Upper lobe of left lung (tissue), 6 donors: Measurements from ENCODE around the gene CEP104. TPM values are rescaled to one million over a fixed set of nuclear protein-coding genes. Genes with fewer than 3 reads are reported as not detected.
A peak's percentile ranks its signal among the peaks of the same experiment; 100 is the strongest.

Source experiments
- ATAC-seq, 2 donors: fragments of 200-7000 bp; cut with Tn5 transposase; one replicate each; pipeline ENCODE4 v1.9.1; 2022; ENCODE audit warnings: mild to moderate bottlenecking in 2 of 2, moderate library complexity in 2 of 2; ENCODE audit not compliant: low FRiP score in 2 of 2
- DNase-seq, 2 donors: peaks; one replicate each; pipeline ENCODE4 v3.0.0-alpha.2; 2019 to 2020
- H3K27ac ChIP-seq, 4 donors: fragments of 200-600 bp; sonication (generic); one replicate each; pipeline ENCODE4 v1.5.1; 2016 to 2019
- H3K27me3 ChIP-seq, 4 donors: fragments of 200-600 bp; sonication (generic); one replicate each; pipeline ENCODE4 v1.5.1; 2017 to 2019
- H3K36me3 ChIP-seq, 4 donors: fragments of 200-600 bp; sonication (generic); one replicate each; pipeline ENCODE4 v1.5.1; 2016 to 2019
- H3K4me1 ChIP-seq, 4 donors: fragments of 200-600 bp; sonication (generic); one replicate each; pipeline ENCODE4 v1.5.1; 2018 to 2019
- H3K4me3 ChIP-seq, 4 donors: fragments of 200-600 bp; sonication (generic); one replicate each; pipeline ENCODE4 v1.5.1; 2017 to 2019; ENCODE audit warnings: mild to moderate bottlenecking in 2 of 4, moderate library complexity in 1 of 4
- H3K9me3 ChIP-seq, 4 donors: fragments of 200-600 bp; sonication (generic); one replicate each; pipeline ENCODE4 v1.5.1; 2018 to 2019
- CTCF ChIP-seq, 6 experiments: fragments of 450-650 bp in 4 of 6; fragments of 200-600 bp in 2 of 6; sonication (generic) in 2 of 6; IDR thresholded peaks; one replicate each; pipeline ENCODE4 v1.5.1; 2016 to 2019; ENCODE audit warnings: antibody characterized with exemption in 6 of 6
- EP300 ChIP-seq, 4 donors: sonication (generic); formaldehyde crosslinking; IDR thresholded peaks; one replicate each; pipeline ENCODE4 v1.5.1; 2017; ENCODE audit warnings: antibody characterized with exemption in 4 of 4, control low read depth in 2 of 4
- POLR2A ChIP-seq, 4 donors: fragments of 450-650 bp; IDR thresholded peaks; one replicate each; pipeline ENCODE4 v1.5.1; 2016 to 2017; ENCODE audit warnings: antibody characterized with exemption in 4 of 4, mild to moderate bottlenecking in 2 of 4
- POLR2AphosphoS5 ChIP-seq, 2 donors: sonication (generic); formaldehyde crosslinking; IDR thresholded peaks; one replicate each; pipeline ENCODE4 v1.5.1; 2017; ENCODE audit warnings: antibody characterized with exemption in 2 of 2
- WGBS, 2 donors: methylation state at CpG; one replicate each; pipeline ENCODE4 v1.1.5; 2017 to 2018; 5-methylcytosine and 5-hydroxymethylcytosine counted together
- total RNA-seq, 6 donors: library from RNA; depleted of rRNA in 4 of 6; stranded (reverse); fragments of >200 nt in 4 of 6; gene quantifications; one replicate each; pipeline versions ENCODE4 v1.1.0 to v1.2.1, GENCODE V29; 2016 to 2021
- donor health status: DM: no; HTN: no; CAD: no; lungs with moderate emphysema.
- donor health status: DM: no; HTN: yes; CAD: no; lungs with severe emphysema.

The CEP104 gene
- total RNA-seq, 6 donors from 2014 or later, result 37.7 to 118 (median 53.6) TPM

GRCh38 chr1:3836421-3836820 is 20.6 kb downstream of the CEP104 start:
- Histone ChIP-seq H3K9me3 (peaks cover 5 to 15% (median 13%) of the 10 kb centered on the region in 4 donors), H3K4me3 (no peak overlapping the region), H3K27me3 (no peaks in the 10 kb centered on the region), H3K36me3 (peaks cover 18 to 87% (median 61%) of the 10 kb centered on the region in 4 donors), H3K27ac (no peak overlapping the region), H3K4me1 (no peaks in the 10 kb centered on the region)
- no peak for TF ChIP-seq EP300 (IDR thresholded peaks at IDR 0.05)
- no peak for TF ChIP-seq POLR2AphosphoS5 (IDR thresholded peaks at IDR 0.05)
- no peak for TF ChIP-seq POLR2A (IDR thresholded peaks at IDR 0.05)
- no peak for TF ChIP-seq CTCF (IDR thresholded peaks at IDR 0.05)
- DNase-seq, result no peak
- WGBS, 2 donors, result 97 to 98% methylated on average over 11 of the region's 11 CpGs
- no peak for ATAC-seq

- H3K4me3 ChIP-seq, result no peak overlapping the region
- DNase-seq (no peak), ATAC-seq (no peak)
- TF ChIP-seq POLR2AphosphoS5 (IDR thresholded peaks at IDR 0.05) (no peak), POLR2A (IDR thresholded peaks at IDR 0.05) (no peak), EP300 (IDR thresholded peaks at IDR 0.05) (no peak), CTCF (IDR thresholded peaks at IDR 0.05) (no peak)
- no peak overlapping the region for H3K27ac ChIP-seq
- no peaks in the 10 kb centered on the region for H3K27me3 ChIP-seq
- 96 to 98% methylated on average over 10 of the region's 10 CpGs for WGBS, 2 donors
- H3K4me1 ChIP-seq, result no peaks in the 10 kb centered on the region
- H3K9me3 ChIP-seq, result peaks cover 5 to 15% (median 13%) of the 10 kb centered on the region in 4 donors
- peaks cover 21 to 90% (median 65%) of the 10 kb centered on the region in 4 donors for H3K36me3 ChIP-seq
These were observed 22.3 kb downstream of the CEP104 start for GRCh38 chr1:3834701-3835100.

GRCh38 chr1:3831689-3832088 is 25.3 kb downstream of the CEP104 start:
- Histone ChIP-seq H3K27ac (no peak overlapping the region), H3K9me3 (peaks cover 0 to under 1% (median 0%) of the 10 kb centered on the region in 4 donors), H3K36me3 (peaks cover 26 to 89% (median 64%) of the 10 kb centered on the region in 4 donors), H3K4me1 (no peaks in the 10 kb centered on the region), H3K27me3 (no peaks in the 10 kb centered on the region), H3K4me3 (no peak overlapping the region)
- DNase-seq, result no peak
- ATAC-seq, result no peak
- TF ChIP-seq POLR2AphosphoS5 (IDR thresholded peaks at IDR 0.05), result no peak
- no peak for TF ChIP-seq EP300 (IDR thresholded peaks at IDR 0.05)
- no peak for TF ChIP-seq CTCF (IDR thresholded peaks at IDR 0.05)
- no peak for TF ChIP-seq POLR2A (IDR thresholded peaks at IDR 0.05)
- 75 to 86% methylated on average over 6 of the region's 6 CpGs for WGBS, 2 donors

GRCh38 chr1:3828391-3828790 is 28.6 kb downstream of the CEP104 start:
- ATAC-seq (no peak), DNase-seq (no peak)
- Histone ChIP-seq H3K27me3 (no peaks in the 10 kb centered on the region), H3K4me3 (no peak overlapping the region), H3K9me3 (no peaks in the 10 kb centered on the region), H3K36me3 (peaks cover 30 to 97% (median 76%) of the 10 kb centered on the region in 4 donors), H3K4me1 (no peaks in the 10 kb centered on the region), H3K27ac (no peak overlapping the region)
- 93 to 95% methylated on average over 8 of the region's 8 CpGs for WGBS, 2 donors
- TF ChIP-seq CTCF (IDR thresholded peaks at IDR 0.05) (no peak), EP300 (IDR thresholded peaks at IDR 0.05) (no peak), POLR2AphosphoS5 (IDR thresholded peaks at IDR 0.05) (no peak), POLR2A (IDR thresholded peaks at IDR 0.05) (no peak)

GRCh38 chr1:3827813-3828307 is 29.2 kb downstream of the CEP104 start:
- WGBS, 2 donors, result 89 to 95% methylated on average over 12 to 14 of the region's 14 CpGs
- Histone ChIP-seq H3K27ac (no peak overlapping the region), H3K4me1 (no peaks in the 10 kb centered on the region), H3K27me3 (no peaks in the 10 kb centered on the region), H3K4me3 (no peak overlapping the region), H3K36me3 (peaks cover 30 to 97% (median 78%) of the 10 kb centered on the region in 4 donors), H3K9me3 (no peaks in the 10 kb centered on the region)
- DNase-seq (no peak), ATAC-seq (peak in 1 of 2 donors; percentile 47)
- TF ChIP-seq CTCF (IDR thresholded peaks at IDR 0.05) (no peak), EP300 (IDR thresholded peaks at IDR 0.05) (no peak), POLR2AphosphoS5 (IDR thresholded peaks at IDR 0.05) (no peak), POLR2A (IDR thresholded peaks at IDR 0.05) (no peak)
